GM12878 (cell line): ENCODE measurements around the gene ATXN1. TPM values are rescaled to one million over a fixed set of nuclear protein-coding genes. Genes with fewer than 3 reads are reported as not detected.

ENCODE experiments used
- ATAC-seq: fragments of 200-7000 bp; cut with Tn5 transposase; 3 replicates; pipeline ENCODE4 v1.9.1; 2020; ENCODE audit warnings: mild to moderate bottlenecking, moderate library complexity
- BruUV-seq: library from RNA; stranded (reverse); fragments of 400-500 nt; replicated peaks from 2 replicates; lab custom pipeline; 2021; lab: Mats Ljungman, UMichigan
- CTCF ChIA-PET: fragments of 300-600 bp; sonication (Branson Sonifier 250); formaldehyde crosslinking; extraction: SDS; loops from one replicate; lab custom pipeline; 2021; ENCODE audit warnings: inconsistent platforms; lab: Yijun Ruan, JAX
- POLR2A ChIA-PET: fragments of 350-600 bp; formaldehyde crosslinking; extraction: SDS; loops from one replicate; lab custom pipeline; 2021; ENCODE audit warnings: inconsistent platforms; lab: Charles Lee
- RAD21 ChIA-PET: fragments of 300-600 bp; sonication (Branson Sonifier 250); formaldehyde crosslinking; loops from one replicate; lab custom pipeline; 2023; ENCODE audit warnings: antibody characterized with exemption; ENCODE audit not compliant: unreplicated experiment; lab: Charles Lee
- SMC1A ChIA-PET: fragments of 300-600 bp; sonication (Branson Sonifier 250); formaldehyde crosslinking; loops from one replicate; lab custom pipeline; 2023; ENCODE audit not compliant: unreplicated experiment, uncharacterized antibody; lab: Charles Lee
- DNase-seq: peaks from one replicate; pipeline ENCODE4 v3.0.0-alpha.2; 2011; ENCODE audit warnings: low read depth, low spot score
- FAIRE-seq: peaks from 3 replicates; lab custom pipeline; 2011; peaks lifted over from hg19 to GRCh38; lab: Jason Lieb, UNC
- H2AFZ ChIP-seq: 2 replicates; pipeline ENCODE4 v1.6.0; 2011; ENCODE audit warnings: low read depth, low read length, control low read depth; ENCODE audit not compliant: control insufficient read depth
- H3K27ac ChIP-seq: 2 replicates; pipeline ENCODE4 v1.5.1; 2011; ENCODE audit warnings: control low read depth; ENCODE audit not compliant: control insufficient read depth, insufficient read depth
- H3K27me3 ChIP-seq, 2 experiments: replicated peaks in 1 of 2; 2 replicates each; pipeline versions ENCODE4 v1.6.0 to v1.6.1; 2011; ENCODE audit warnings: low read length in 1 of 2; ENCODE audit not compliant: control insufficient read depth in 2 of 2, insufficient read depth in 2 of 2
- H3K36me3 ChIP-seq, 2 experiments: 2 replicates each; pipeline ENCODE4 v1.5.1; 2011; ENCODE audit warnings: low read length in 1 of 2; ENCODE audit not compliant: control insufficient read depth in 2 of 2, insufficient read depth in 2 of 2
- H3K4me1 ChIP-seq: 2 replicates; pipeline ENCODE4 v1.6.1; 2011; ENCODE audit warnings: mild to moderate bottlenecking, low read length, moderate library complexity, mixed read lengths; ENCODE audit not compliant: control insufficient read depth, insufficient read depth
- H3K4me2 ChIP-seq: 2 replicates; pipeline ENCODE4 v1.6.0; 2011; ENCODE audit warnings: control low read depth; ENCODE audit not compliant: control insufficient read depth, insufficient read depth
- H3K4me3 ChIP-seq: fragments of 200-600 bp; sonication (generic); 2 replicates; pipeline ENCODE4 v1.5.1; 2016
- H3K79me2 ChIP-seq: 2 replicates; pipeline ENCODE4 v1.6.0; 2011; ENCODE audit warnings: low read length; ENCODE audit not compliant: control insufficient read depth, insufficient read depth
- H3K9ac ChIP-seq: 2 replicates; pipeline ENCODE4 v1.8.0; 2011; ENCODE audit warnings: low read length, control low read depth, mixed read lengths; ENCODE audit not compliant: control insufficient read depth, insufficient read depth
- H3K9me3 ChIP-seq: replicated peaks from 3 replicates; pipeline ENCODE4 v1.5.1; 2011; ENCODE audit warnings: mild to moderate bottlenecking, low read length; ENCODE audit not compliant: control insufficient read depth, insufficient read depth
- H4K20me1 ChIP-seq: 2 replicates; pipeline ENCODE4 v1.6.0; 2011; ENCODE audit not compliant: control insufficient read depth, insufficient read depth
- ASH2L ChIP-seq: fragments of 300-600, 200-600 bp; sonication (generic); IDR thresholded peaks from 2 replicates; pipeline ENCODE4 v1.6.1; 2017; ENCODE audit warnings: low read depth, mild to moderate bottlenecking, borderline replicate concordance
- ATF2 ChIP-seq: IDR thresholded peaks from 2 replicates; pipeline ENCODE4 v1.6.1; 2012; ENCODE audit warnings: low read length, inconsistent platforms
- BCL11A ChIP-seq: IDR thresholded peaks from 2 replicates; pipeline ENCODE4 v1.6.1; 2011; ENCODE audit warnings: low read depth, low read length
- CREB1 ChIP-seq: IDR thresholded peaks from 2 replicates; pipeline ENCODE4 v1.6.1; 2012; ENCODE audit warnings: low read depth, mild to moderate bottlenecking, inconsistent platforms
- ESRRA ChIP-seq: IDR thresholded peaks from 2 replicates; pipeline ENCODE4 v1.6.1; 2012; ENCODE audit warnings: mild to moderate bottlenecking, low read length, improper control_type of control experiment
- HDGF ChIP-seq: fragments of 450-650 bp; IDR thresholded peaks from 2 replicates; pipeline ENCODE4 v1.6.1; 2016; ENCODE audit warnings: antibody characterized with exemption
- IRF5 ChIP-seq: fragments of 450-650 bp; IDR thresholded peaks from 2 replicates; pipeline ENCODE4 v1.6.1; 2017; ENCODE audit warnings: borderline replicate concordance
- KDM1A ChIP-seq: fragments of 200-600 bp; sonication (generic); IDR thresholded peaks from 2 replicates; pipeline ENCODE4 v1.6.1; 2016; ENCODE audit warnings: borderline replicate concordance
- MTA2 ChIP-seq: fragments of 450-650 bp; IDR thresholded peaks from 2 replicates; pipeline ENCODE4 v1.6.1; 2016; ENCODE audit warnings: low read depth, mild to moderate bottlenecking, moderate library complexity
- NFIC ChIP-seq: IDR thresholded peaks from 2 replicates; pipeline ENCODE4 v1.6.1; 2012; ENCODE audit warnings: low read depth, mild to moderate bottlenecking, inconsistent platforms, low read length, moderate library complexity
- POU2F2 ChIP-seq: IDR thresholded peaks from 3 replicates; pipeline ENCODE4 v1.6.1; 2011; ENCODE audit warnings: low read depth, mild to moderate bottlenecking, low read length, borderline replicate concordance
- SMAD5 ChIP-seq: IDR thresholded peaks from 2 replicates; pipeline ENCODE4 v1.6.1; 2016; ENCODE audit warnings: antibody characterized with exemption, low read depth
- SPI1 ChIP-seq: IDR thresholded peaks from 2 replicates; pipeline ENCODE4 v1.6.1; 2011; ENCODE audit warnings: low read depth, mild to moderate bottlenecking, low read length, moderate library complexity, borderline replicate concordance; ENCODE audit not compliant: insufficient read depth
- WRNIP1 ChIP-seq: IDR thresholded peaks from 2 replicates; pipeline ENCODE4 v1.6.1; 2011; ENCODE audit warnings: low read depth, low read length, improper control_type of control experiment, borderline replicate concordance
- ZSCAN29 ChIP-seq: fragments of 450-650 bp; IDR thresholded peaks from 2 replicates; pipeline ENCODE4 v1.6.1; 2017; ENCODE audit warnings: mild to moderate bottlenecking, moderate library complexity
- WGBS: methylation state at CpG from one replicate; pipeline ENCODE4 v1.1.6; 2016; ENCODE audit warnings: low lambda C conversion rate; ENCODE audit not compliant: insufficient replicate concordance, insufficient coverage; ENCODE audit errors: missing lambda C conversion rate; 5-methylcytosine and 5-hydroxymethylcytosine counted together
- in situ Hi-C: fragments of 300-500 bp; cut with MboI; formaldehyde crosslinking; loops from 9 replicates; pipeline ENCODE4 v1.14.3; 2018; ENCODE audit warnings: mixed read lengths
- intact Hi-C: fragments of 100-400 bp; cut with micrococcal nuclease; formaldehyde crosslinking; loops from one replicate; pipeline ENCODE4 v1.14.2; 2022; ENCODE audit not compliant: unreplicated experiment
- polyA plus RNA-seq, 11 experiments: library from polyadenylated mRNA; depleted of rRNA in 4 of 11; unstranded in 6 of 11; stranded (reverse) in 5 of 11; fragments of >200 nt; fragmentation: Nextera tagmentation in 4 of 11; fragmentation: Illumina TruSeq in 1 of 11; extraction: Ambion mirVana in 4 of 11; extraction: Trizol in 1 of 11; gene quantifications; 1 replicate in 1 of 11; 2 replicates in 10 of 11; pipeline versions ENCODE4 v1.2.1 to v1.2.3, GENCODE V29; 2011 to 2016; ENCODE audit warnings: inconsistent platforms in 2 of 11, missing spikeins in 2 of 11, low read depth in 1 of 11
- total RNA-seq, 4 experiments: library from RNA; depleted of rRNA in 3 of 4; stranded (reverse); fragments of >200 nt in 3 of 4; fragmentation: Illumina TruSeq in 1 of 4; extraction: Trizol in 1 of 4; gene quantifications; 2 replicates each; pipeline versions ENCODE4 v1.2.1 to v1.2.3, GENCODE V29; 2013 to 2021
- TF ChIP-seq, protein P1 (sequence below): IDR thresholded peaks from 2 replicates; pipeline ENCODE4 v1.6.1; 2011; ENCODE audit warnings: borderline replicate concordance, low read depth, mild to moderate bottlenecking, moderate library complexity, mixed read lengths, low read length; ENCODE audit not compliant: insufficient read depth; ENCODE audit errors: extremely low read length

The ATXN1 gene
- total and polyA plus RNA-seq, 10 of the 15 experiments (the other 5 are each of a cell fraction or from before 2014, with no cell fraction given): 12.2 to 51.2 (median 20.5) TPM

- SMC1A ChIA-PET: no interaction called here
- ATAC-seq: no peak
Measured at GRCh38 chr6:16326531-16326930, 434.7 kb downstream of the ATXN1 start.

DNA sequence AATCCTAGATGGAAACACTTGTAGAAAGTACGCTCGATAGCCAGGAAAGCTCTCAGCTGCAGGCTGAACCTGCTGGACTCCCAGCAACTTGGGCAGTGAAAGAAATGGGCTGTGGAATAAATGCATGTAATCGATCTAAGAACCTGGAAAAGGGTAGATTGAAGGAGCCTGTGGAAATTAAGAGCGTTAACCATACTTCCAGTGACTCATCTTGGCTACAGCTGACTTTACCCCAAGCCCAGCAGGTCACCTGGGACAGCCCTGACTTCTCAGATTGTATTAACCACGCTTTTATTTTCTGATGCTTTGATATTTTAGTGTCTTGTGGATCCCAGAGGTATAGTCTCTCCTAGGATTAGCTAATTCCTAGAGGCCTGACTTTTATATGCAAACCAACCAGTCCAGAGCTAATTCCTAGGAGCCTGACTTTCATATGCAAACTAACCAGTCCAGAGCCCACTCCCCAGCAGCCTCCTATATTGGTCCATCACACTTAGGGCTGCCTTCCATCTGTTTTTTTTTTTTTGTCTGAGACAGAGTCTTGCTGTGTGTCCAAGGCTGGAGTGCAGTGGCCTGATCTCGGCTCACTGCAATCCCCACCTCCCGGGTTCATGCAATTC lies 436.5 kb downstream of the ATXN1 start:
- no peak for FAIRE-seq
- Histone ChIP-seq H4K20me1 (no peaks in the 10 kb centered on the region), H3K9me3 (no peaks in the 10 kb centered on the region; the same call in 2 of the 3 replicates), H3K27ac (no peak overlapping the region), H3K4me3 (no peak overlapping the region), H3K79me2 (no peaks in the 10 kb centered on the region; the same call in 1 of the 2 replicates), H3K9ac (no peak overlapping the region), H3K27me3 (no peaks in the 10 kb centered on the region), H3K4me2 (no peak overlapping the region), H2AFZ (no peak overlapping the region), H3K4me1 (peaks cover 26% of the 10 kb centered on the region), H3K36me3 (peaks cover 16 to 42% of the 10 kb centered on the region in 2 experiments; a peak in 3 of 4 replicates)
- intact Hi-C loops (no loop called here), in situ Hi-C loops (no loop called here)
- 91% methylated on average over 7 of the region's 7 CpGs for WGBS
- ChIA-PET RAD21 (interaction anchor here (1.2 to 2.2 kb wide), 2 partner anchors 39 to 334 kb away, joined by 3 to 7 read pairs; no protein-coding TSS in a partner anchor), SMC1A (interaction anchor here (0.6 to 1.9 kb wide), 6 partner anchors 9 to 171 kb away, joined by 3 to 4 read pairs (median 3); no protein-coding TSS in a partner anchor), CTCF (interaction anchor here (0.6 to 9.3 kb wide), 8 partner anchors 8 to 704 kb away, joined by 3 to 53 read pairs (median 4); no protein-coding TSS in a partner anchor), POLR2A (no interaction called here)
- DNase-seq: no peak
- no peak for ATAC-seq
- TF ChIP-seq WRNIP1 (no peak), SPI1 (no peak), POU2F2 (no peak), ATF2 (no peak), ZSCAN29 (no peak), IRF5 (no peak)
- TF ChIP-seq, protein P1, sequence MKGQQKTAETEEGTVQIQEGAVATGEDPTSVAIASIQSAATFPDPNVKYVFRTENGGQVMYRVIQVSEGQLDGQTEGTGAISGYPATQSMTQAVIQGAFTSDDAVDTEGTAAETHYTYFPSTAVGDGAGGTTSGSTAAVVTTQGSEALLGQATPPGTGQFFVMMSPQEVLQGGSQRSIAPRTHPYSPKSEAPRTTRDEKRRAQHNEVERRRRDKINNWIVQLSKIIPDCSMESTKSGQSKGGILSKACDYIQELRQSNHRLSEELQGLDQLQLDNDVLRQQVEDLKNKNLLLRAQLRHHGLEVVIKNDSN: no peak
- TSS peak; percentile 7 for BruUV-seq

More at GRCh38 chr6:16326531-16326930, 434.7 kb downstream of the ATXN1 start:
- CTCF ChIA-PET: no interaction called here
- no peaks in the 10 kb centered on the region; the same call in 2 of the 3 replicates for H3K9me3 ChIP-seq
- in situ Hi-C loops: no loop called here
- H3K79me2 ChIP-seq: no peaks in the 10 kb centered on the region; the same call in 1 of the 2 replicates
- H3K4me1 ChIP-seq: peaks cover 17% of the 10 kb centered on the region
- H3K4me2 ChIP-seq: no peak overlapping the region
- no peaks in the 10 kb centered on the region for H4K20me1 ChIP-seq
- 93% methylated on average over 22 of the region's 22 CpGs for WGBS
- BruUV-seq: no TSS peak
- no peaks in the 10 kb centered on the region for H3K27me3 ChIP-seq
- H3K4me3 ChIP-seq: no peak overlapping the region
- intact Hi-C loops: no loop called here
- no peak overlapping the region for H2AFZ ChIP-seq
- no peak overlapping the region for H3K9ac ChIP-seq
- no peak for DNase-seq
- no peak for TF ChIP-seq HDGF
- no peak for TF ChIP-seq ESRRA
- no peak for TF ChIP-seq SMAD5
- no peak for TF ChIP-seq BCL11A
- TF ChIP-seq ASH2L: no peak
- TF ChIP-seq NFIC: no peak
- TF ChIP-seq KDM1A: no peak
- TF ChIP-seq CREB1: no peak
- no peak for TF ChIP-seq MTA2
- TF ChIP-seq, all 136 proteins: peak for 0
- POLR2A ChIA-PET: no interaction called here
- peaks cover 12 to 37% of the 10 kb centered on the region in 2 experiments; a peak in 3 of 4 replicates for H3K36me3 ChIP-seq
- no peak overlapping the region for H3K27ac ChIP-seq
- FAIRE-seq: no peak
- RAD21 ChIA-PET: no interaction called here
